Mesenchymal stem cell (in vitro differentiated cells and primary cell): ENCODE results near the gene NUMB.

Source experiments
- DNase-seq: peaks from one replicate; pipeline ENCODE4 v3.0.0-alpha.2; 2013
- H2AFZ ChIP-seq: one replicate; pipeline ENCODE4 v1.6.1; 2013; ENCODE audit warnings: low read depth, mild to moderate bottlenecking, control low read depth, inconsistent platforms, low read length, moderate library complexity
- H2AK5ac ChIP-seq: 2 replicates; pipeline ENCODE4 v1.6.1; 2013; ENCODE audit warnings: low read length, moderate library complexity, mild to moderate bottlenecking, inconsistent platforms; ENCODE audit not compliant: severe bottlenecking
- H2BK120ac ChIP-seq: one replicate; pipeline ENCODE4 v1.6.1; 2013; ENCODE audit warnings: low read depth, mild to moderate bottlenecking, inconsistent platforms, low read length, moderate library complexity
- H2BK12ac ChIP-seq, 2 experiments: one replicate each; pipeline ENCODE4 v1.6.1; 2013; ENCODE audit warnings: inconsistent platforms in 2 of 2, low read length in 2 of 2, mild to moderate bottlenecking in 2 of 2, moderate library complexity in 2 of 2, control low read depth in 1 of 2
- H2BK15ac ChIP-seq: one replicate; pipeline ENCODE4 v1.6.1; 2013; ENCODE audit warnings: mild to moderate bottlenecking, low read depth, inconsistent platforms; ENCODE audit not compliant: poor library complexity, severe bottlenecking
- H2BK5ac ChIP-seq: 2 replicates; pipeline ENCODE4 v1.6.1; 2013; ENCODE audit warnings: low read depth, mild to moderate bottlenecking, low read length, control low read depth, inconsistent platforms; ENCODE audit not compliant: poor library complexity, severe bottlenecking
- H3K14ac ChIP-seq, 2 experiments: one replicate each; pipeline ENCODE4 v1.6.1; 2013; ENCODE audit warnings: inconsistent platforms in 2 of 2, low read length in 2 of 2, control low read depth in 1 of 2, mild to moderate bottlenecking in 1 of 2, moderate library complexity in 1 of 2
- H3K18ac ChIP-seq, 2 experiments: one replicate each; pipeline ENCODE4 v1.6.1; 2013; ENCODE audit warnings: inconsistent platforms in 2 of 2, low read length in 2 of 2, control low read depth in 1 of 2, low read depth in 1 of 2, mild to moderate bottlenecking in 1 of 2
- H3K23ac ChIP-seq, 2 experiments: one replicate each; pipeline ENCODE4 v1.6.1; 2013; ENCODE audit warnings: inconsistent platforms in 2 of 2, low read length in 2 of 2, mild to moderate bottlenecking in 2 of 2, moderate library complexity in 2 of 2, control low read depth in 1 of 2
- H3K27ac ChIP-seq: 2 replicates; pipeline ENCODE4 v1.5.1; 2013; ENCODE audit warnings: mild to moderate bottlenecking, moderate library complexity, low read length, control low read depth, inconsistent platforms; ENCODE audit not compliant: poor library complexity, severe bottlenecking
- H3K27me3 ChIP-seq, 2 experiments: 2 replicates each; pipeline versions ENCODE4 v1.6.1 to v1.7.0; 2013; ENCODE audit warnings: low read length in 2 of 2, mild to moderate bottlenecking in 2 of 2, moderate library complexity in 2 of 2, control low read depth in 1 of 2, inconsistent platforms in 1 of 2; ENCODE audit not compliant: control insufficient read depth in 1 of 2, insufficient read depth in 1 of 2
- H3K36me3 ChIP-seq, 2 experiments: 2 replicates each; pipeline versions ENCODE4 v1.6.1 to v1.7.0; 2013; ENCODE audit warnings: low read length in 2 of 2, control low read depth in 1 of 2, inconsistent platforms in 1 of 2, low read depth in 1 of 2, mild to moderate bottlenecking in 1 of 2; ENCODE audit not compliant: insufficient read depth in 2 of 2, control insufficient read depth in 1 of 2
- H3K4ac ChIP-seq, 2 experiments: one replicate each; pipeline ENCODE4 v1.6.1; 2013; ENCODE audit warnings: inconsistent platforms in 2 of 2, low read length in 2 of 2, mild to moderate bottlenecking in 2 of 2, moderate library complexity in 2 of 2, control low read depth in 1 of 2, low read depth in 1 of 2
- H3K4me1 ChIP-seq: 2 replicates; pipeline ENCODE4 v1.6.1; 2013; ENCODE audit warnings: low read depth, low read length, control low read depth; ENCODE audit not compliant: control insufficient read depth, insufficient read depth
- H3K4me2 ChIP-seq: 2 replicates; pipeline ENCODE4 v1.6.1; 2013; ENCODE audit warnings: low read length, mild to moderate bottlenecking, inconsistent platforms; ENCODE audit not compliant: poor library complexity, severe bottlenecking
- H3K4me3 ChIP-seq, 2 experiments: 2 replicates each; pipeline versions ENCODE4 v1.5.1 to v1.7.0; 2013; ENCODE audit warnings: low read length in 2 of 2, mild to moderate bottlenecking in 2 of 2, control low read depth in 1 of 2, low read depth in 1 of 2; ENCODE audit not compliant: insufficient read depth in 1 of 2
- H3K79me1 ChIP-seq: replicated peaks from 2 replicates; pipeline ENCODE4 v1.6.1; 2013; ENCODE audit warnings: mild to moderate bottlenecking, control low read depth, low read length, inconsistent platforms; ENCODE audit not compliant: poor library complexity, severe bottlenecking
- H3K9ac ChIP-seq: 2 replicates; pipeline ENCODE4 v1.7.0; 2013; ENCODE audit warnings: mild to moderate bottlenecking, low read length, moderate library complexity
- H3K9me3 ChIP-seq: 2 replicates; pipeline ENCODE4 v1.7.0; 2013; ENCODE audit warnings: mild to moderate bottlenecking, low read length; ENCODE audit not compliant: control insufficient read depth
- H4K8ac ChIP-seq: one replicate; pipeline ENCODE4 v1.6.1; 2013; ENCODE audit warnings: inconsistent platforms, mild to moderate bottlenecking, low read length, moderate library complexity
- H4K91ac ChIP-seq: one replicate; pipeline ENCODE4 v1.6.1; 2013; ENCODE audit warnings: mild to moderate bottlenecking, low read length, inconsistent platforms
- WGBS: methylation state at CpG from one replicate; pipeline ENCODE4 v1.1.7; 2013; ENCODE audit warnings: mixed read lengths; 5-methylcytosine and 5-hydroxymethylcytosine counted together

NUMB gene

GRCh38 chr14:73339846-73340595 is 118.3 kb downstream of the NUMB start:
- Histone ChIP-seq H3K27me3 (no peaks in the 10 kb centered on the region), H2BK15ac (no peak overlapping the region), H3K27ac (no peak overlapping the region), H2BK120ac (no peak overlapping the region), H3K4me3 (no peak overlapping the region), H3K23ac (no peak overlapping the region), H3K4me2 (no peak overlapping the region), H2BK12ac (no peak overlapping the region), H4K91ac (peak overlapping the region; percentile 28), H4K8ac (no peak overlapping the region), H3K18ac (no peak overlapping the region), H2AFZ (no peak overlapping the region), H3K9ac (no peak overlapping the region), H3K4me1 (peaks cover 1% of the 10 kb centered on the region), H2BK5ac (no peak overlapping the region), H3K79me1 (peaks cover 17% of the 10 kb centered on the region), H3K9me3 (no peaks in the 10 kb centered on the region), H3K14ac (no peak overlapping the region), H3K36me3 (peaks cover 3 to 35% of the 10 kb centered on the region in 2 experiments), H3K4ac (no peak overlapping the region), H2AK5ac (no peak overlapping the region)
- DNase-seq, result no peak
- 93% methylated on average over 5 of the region's 6 CpGs for WGBS

- Histone ChIP-seq H3K27ac (no peak overlapping the region), H2BK15ac (no peak overlapping the region), H3K9me3 (no peaks in the 10 kb centered on the region), H3K79me1 (peaks cover 17% of the 10 kb centered on the region), H2BK5ac (no peak overlapping the region), H3K23ac (no peak overlapping the region), H3K4me2 (no peak overlapping the region), H3K18ac (no peak overlapping the region), H2AK5ac (no peak overlapping the region), H2BK120ac (no peak overlapping the region), H3K4me1 (peaks cover 1% of the 10 kb centered on the region), H3K4ac (no peak overlapping the region), H3K27me3 (no peaks in the 10 kb centered on the region), H3K9ac (no peak overlapping the region), H4K8ac (no peak overlapping the region), H2AFZ (no peak overlapping the region), H3K4me3 (no peak overlapping the region), H3K36me3 (peaks cover 3 to 30% of the 10 kb centered on the region in 2 experiments), H4K91ac (no peak overlapping the region), H2BK12ac (no peak overlapping the region), H3K14ac (no peak overlapping the region)
- DNase-seq, result no peak
These were observed 119.1 kb downstream of the NUMB start for GRCh38 chr14:73339206-73339605.

GRCh38 chr14:73338551-73338950 is 119.8 kb downstream of the NUMB start:
- H3K36me3 ChIP-seq, result peaks cover 3 to 27% of the 10 kb centered on the region in 2 experiments
- no peak overlapping the region for H3K18ac ChIP-seq
- no peak overlapping the region for H2AK5ac ChIP-seq
- peaks cover 17% of the 10 kb centered on the region for H3K79me1 ChIP-seq
- H3K9ac ChIP-seq, result no peak overlapping the region
- H3K4me3 ChIP-seq, result no peak overlapping the region
- WGBS, result 100% methylated on average over 1 of the region's 1 CpG
- H2BK120ac ChIP-seq, result no peak overlapping the region
- H3K14ac ChIP-seq, result no peak overlapping the region
- H2BK15ac ChIP-seq, result no peak overlapping the region
- DNase-seq, result no peak
- H3K4ac ChIP-seq, result no peak overlapping the region
- H3K23ac ChIP-seq, result no peak overlapping the region
- peaks cover 1% of the 10 kb centered on the region for H3K4me1 ChIP-seq
- H3K27ac ChIP-seq, result no peak overlapping the region
- H3K27me3 ChIP-seq, result no peaks in the 10 kb centered on the region
- no peak overlapping the region for H4K8ac ChIP-seq
- H3K9me3 ChIP-seq, result no peaks in the 10 kb centered on the region
- H3K4me2 ChIP-seq, result no peak overlapping the region
- no peak overlapping the region for H2AFZ ChIP-seq
- H2BK12ac ChIP-seq, result no peak overlapping the region
- H4K91ac ChIP-seq, result no peak overlapping the region
- no peak overlapping the region for H2BK5ac ChIP-seq

GRCh38 chr14:73333031-73333430 is 125.3 kb downstream of the NUMB start:
- H3K9me3 ChIP-seq, result no peaks in the 10 kb centered on the region
- no peak overlapping the region for H4K91ac ChIP-seq
- no peak overlapping the region for H2AFZ ChIP-seq
- H3K18ac ChIP-seq, result no peak overlapping the region
- H2BK12ac ChIP-seq, result no peak overlapping the region
- H2BK5ac ChIP-seq, result no peak overlapping the region
- H3K27me3 ChIP-seq, result no peaks in the 10 kb centered on the region
- H3K4me1 ChIP-seq, result no peaks in the 10 kb centered on the region
- no peak for DNase-seq
- peaks cover 0 to 15% of the 10 kb centered on the region in 2 experiments for H3K36me3 ChIP-seq
- no peak overlapping the region for H3K4ac ChIP-seq
- peaks cover 11% of the 10 kb centered on the region for H3K79me1 ChIP-seq
- no peak overlapping the region for H2BK15ac ChIP-seq
- WGBS, result 94% methylated on average over 2 of the region's 2 CpGs
- H4K8ac ChIP-seq, result no peak overlapping the region
- no peak overlapping the region for H3K27ac ChIP-seq
- no peak overlapping the region for H3K23ac ChIP-seq
- no peak overlapping the region for H3K4me3 ChIP-seq
- H3K4me2 ChIP-seq, result no peak overlapping the region
- no peak overlapping the region for H3K9ac ChIP-seq
- H3K14ac ChIP-seq, result no peak overlapping the region
- no peak overlapping the region for H2AK5ac ChIP-seq
- H2BK120ac ChIP-seq, result no peak overlapping the region
